CD4-positive, alpha-beta T cell treated with Interleukin-21 for 1 hour (primary cell): ENCODE data around the gene NAT9.
A peak's percentile ranks its signal among the peaks of the same experiment; 100 is the strongest.

ENCODE experiments used
- DNase-seq: peaks from one replicate; pipeline ENCODE4 v3.0.0-alpha.2; 2020

The NAT9 gene

GRCh38 chr17:74804683-74805082 lies 28.5 kb upstream of the NAT9 start:
- DNase-seq = no peak

- DNase-seq = no peak
Observed at GRCh38 chr17:74803971-74804370, 27.8 kb upstream of the NAT9 start.

- DNase-seq = no peak
Observed at GRCh38 chr17:74803388-74803930, 27.3 kb upstream of the NAT9 start.

GRCh38 chr17:74801896-74802295 lies 25.8 kb upstream of the NAT9 start:
- DNase-seq = no peak

GRCh38 chr17:74800531-74800930 lies 24.4 kb upstream of the NAT9 start:
- no peak for DNase-seq

GRCh38 chr17:74799097-74799496 lies 23.0 kb upstream of the NAT9 start:
- no peak for DNase-seq

- DNase-seq = no peak
Observed at GRCh38 chr17:74798239-74798707, 22.1 kb upstream of the NAT9 start.

- no peak for DNase-seq
Observed at GRCh38 chr17:74797824-74798223, 21.7 kb upstream of the NAT9 start.

- no peak for DNase-seq
Observed at GRCh38 chr17:74796866-74797265, 20.7 kb upstream of the NAT9 start.

- no peak for DNase-seq
Observed at GRCh38 chr17:74796211-74796610, 20.1 kb upstream of the NAT9 start.

GRCh38 chr17:74795327-74796020 lies 19.3 kb upstream of the NAT9 start:
- DNase-seq = no peak

GRCh38 chr17:74792586-74793105 lies 16.5 kb upstream of the NAT9 start:
- no peak for DNase-seq

- no peak for DNase-seq
Observed at GRCh38 chr17:74790161-74791058, 14.3 kb upstream of the NAT9 start.

- no peak for DNase-seq
Observed at GRCh38 chr17:74786431-74787055, 10.4 kb upstream of the NAT9 start.

- no peak for DNase-seq
Observed at GRCh38 chr17:74785981-74786360, 9.8 kb upstream of the NAT9 start.

GRCh38 chr17:74785096-74785980 lies 9.2 kb upstream of the NAT9 start:
- no peak for DNase-seq

- no peak for DNase-seq
Observed at GRCh38 chr17:74784125-74784810, 8.1 kb upstream of the NAT9 start.

- no peak for DNase-seq
Observed at GRCh38 chr17:74782571-74782970, 6.4 kb upstream of the NAT9 start.

- DNase-seq = peak; percentile 58
Observed at GRCh38 chr17:74780443-74781238, 4.5 kb upstream of the NAT9 start.

- peak; percentile 73 for DNase-seq
Observed at GRCh38 chr17:74779948-74780400, 3.8 kb upstream of the NAT9 start.
